GM12878 (cell line): ENCODE measurements around the gene SLC17A8.

Experiments used
- BMI1 ChIP-seq: fragments of 450-650 bp; IDR thresholded peaks from 2 replicates; pipeline ENCODE4 v1.6.1; 2016; ENCODE audit warnings: mild to moderate bottlenecking, moderate library complexity, borderline replicate concordance
- CEBPB ChIP-seq, 2 experiments: fragments of 150-350 bp in 1 of 2; IDR thresholded peaks; 2 replicates each; pipeline ENCODE4 v1.6.1; 2012 to 2014; ENCODE audit warnings: low read depth in 2 of 2, low read length in 2 of 2, borderline replicate concordance in 1 of 2, inconsistent platforms in 1 of 2
- POLR2A ChIP-seq: IDR thresholded peaks from 2 replicates; pipeline ENCODE4 v1.6.1; 2011; ENCODE audit warnings: low read depth, mild to moderate bottlenecking, low read length
- POLR2AphosphoS5 ChIP-seq: IDR thresholded peaks from 2 replicates; pipeline ENCODE4 v1.6.1; 2011; ENCODE audit warnings: mild to moderate bottlenecking, low read length, inconsistent platforms

- TF ChIP-seq POLR2AphosphoS5: no peak
- TF ChIP-seq CEBPB (IDR thresholded peaks at IDR 0.05; ENCODE audit: borderline replicate concordance in 1 of 2, low read depth in 2 of 2, low read length in 2 of 2): no peak
- TF ChIP-seq POLR2A: no peak
- TF ChIP-seq BMI1: no peak
Measured at GRCh38 chr12:100463661-100464060, 106.8 kb downstream of the SLC17A8 start.
